ENCODE data around the gene CEP295NL.

DNA sequence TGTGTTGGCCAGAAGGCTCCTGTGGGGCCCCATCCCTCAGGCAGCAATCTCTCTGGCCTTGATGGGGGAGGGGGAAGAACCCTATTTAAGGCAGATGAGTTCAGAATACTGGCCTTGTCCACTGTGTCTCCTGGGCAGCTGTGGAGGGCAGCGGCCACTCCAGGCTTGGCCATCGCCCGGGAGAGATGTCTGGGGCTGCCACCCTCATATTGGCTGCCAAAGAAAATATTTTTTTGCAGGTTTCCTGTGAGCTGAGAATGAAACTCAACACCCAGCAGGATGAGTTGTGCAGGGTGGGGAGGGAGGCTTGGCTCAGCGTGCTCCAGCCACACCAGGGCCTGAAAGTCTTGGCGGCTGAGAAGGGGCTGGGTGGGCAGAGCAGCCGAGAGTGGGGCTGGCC is 36.6 kb upstream of the CEP295NL start:
- TF ChIP-seq POLR2A (IDR thresholded peaks at IDR 0.05; ENCODE audit: low read depth): no peak
- TF ChIP-seq, protein P1, sequence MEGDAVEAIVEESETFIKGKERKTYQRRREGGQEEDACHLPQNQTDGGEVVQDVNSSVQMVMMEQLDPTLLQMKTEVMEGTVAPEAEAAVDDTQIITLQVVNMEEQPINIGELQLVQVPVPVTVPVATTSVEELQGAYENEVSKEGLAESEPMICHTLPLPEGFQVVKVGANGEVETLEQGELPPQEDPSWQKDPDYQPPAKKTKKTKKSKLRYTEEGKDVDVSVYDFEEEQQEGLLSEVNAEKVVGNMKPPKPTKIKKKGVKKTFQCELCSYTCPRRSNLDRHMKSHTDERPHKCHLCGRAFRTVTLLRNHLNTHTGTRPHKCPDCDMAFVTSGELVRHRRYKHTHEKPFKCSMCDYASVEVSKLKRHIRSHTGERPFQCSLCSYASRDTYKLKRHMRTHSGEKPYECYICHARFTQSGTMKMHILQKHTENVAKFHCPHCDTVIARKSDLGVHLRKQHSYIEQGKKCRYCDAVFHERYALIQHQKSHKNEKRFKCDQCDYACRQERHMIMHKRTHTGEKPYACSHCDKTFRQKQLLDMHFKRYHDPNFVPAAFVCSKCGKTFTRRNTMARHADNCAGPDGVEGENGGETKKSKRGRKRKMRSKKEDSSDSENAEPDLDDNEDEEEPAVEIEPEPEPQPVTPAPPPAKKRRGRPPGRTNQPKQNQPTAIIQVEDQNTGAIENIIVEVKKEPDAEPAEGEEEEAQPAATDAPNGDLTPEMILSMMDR (IDR thresholded peaks at IDR 0.05): no peak
- no peak for TF ChIP-seq POLR2AphosphoS5 (IDR thresholded peaks at IDR 0.05)
- TF ChIP-seq EP300 (IDR thresholded peaks at IDR 0.05): no peak

All from esophagus muscularis mucosa (tissue), 4 donors.